ENCODE data around the gene JUNB.

- TF ChIP-seq EP300 (IDR thresholded peaks at IDR 0.05): no peak
- TF ChIP-seq CTCF (IDR thresholded peaks at IDR 0.05): peak in 2 of 4 experiments; percentile 22 to 29
- TF ChIP-seq POLR2A (IDR thresholded peaks at IDR 0.05): no peak
Observed at GRCh38 chr19:12806242-12807081, 15.2 kb downstream of the JUNB start, which contains the start of gene RNASEH2A.

Data from sigmoid colon (tissue), 4 donors.